ENCODE measurements around the gene IFNG-AS1.

Gene IFNG-AS1

DNA sequence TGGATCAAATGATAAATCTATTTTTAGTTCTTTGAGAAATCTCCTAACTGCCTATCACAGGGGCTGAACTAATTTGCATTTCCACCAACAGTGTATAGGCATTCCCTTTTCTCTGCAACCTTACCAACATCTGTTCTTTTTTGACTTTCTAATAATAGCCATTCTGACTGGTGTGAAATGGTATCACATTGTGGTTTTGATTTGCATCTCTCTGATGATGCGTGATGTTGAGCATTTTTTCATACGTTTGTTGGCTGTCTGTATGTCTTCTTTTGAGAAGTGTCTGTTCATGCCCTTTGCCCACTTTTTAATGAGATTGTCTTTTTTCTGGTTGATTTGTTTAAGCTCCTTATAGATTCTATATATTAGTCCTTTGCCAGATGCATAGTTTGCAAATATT is 67.1 kb downstream of the IFNG-AS1 start:
- no peak overlapping the region for H3K27ac ChIP-seq (ENCODE audit: low read depth, low read length)
- H3K4me1 ChIP-seq (ENCODE audit: control insufficient read depth in 5 of 5, insufficient read depth in 5 of 5, low read length in 5 of 5): no peaks in the 10 kb centered on the region
- no peak overlapping the region for H3K9ac ChIP-seq (ENCODE audit: low read length in 5 of 5)
- H3K4me3 ChIP-seq (ENCODE audit: low read depth in 1 of 5, low read length in 5 of 5): no peak overlapping the region
- no peaks in the 10 kb centered on the region for H3K27me3 ChIP-seq (ENCODE audit: control insufficient read depth in 5 of 5, insufficient read depth in 4 of 5, low read length in 5 of 5)
- H3K9me3 ChIP-seq (ENCODE audit: control insufficient read depth in 5 of 5, low read length in 5 of 5): peaks cover 0 to 8% (median 3%) of the 10 kb centered on the region in 5 donors
- H3K36me3 ChIP-seq (ENCODE audit: control insufficient read depth in 5 of 5, insufficient read depth in 5 of 5, low read length in 5 of 5): no peaks in the 10 kb centered on the region

DNA sequence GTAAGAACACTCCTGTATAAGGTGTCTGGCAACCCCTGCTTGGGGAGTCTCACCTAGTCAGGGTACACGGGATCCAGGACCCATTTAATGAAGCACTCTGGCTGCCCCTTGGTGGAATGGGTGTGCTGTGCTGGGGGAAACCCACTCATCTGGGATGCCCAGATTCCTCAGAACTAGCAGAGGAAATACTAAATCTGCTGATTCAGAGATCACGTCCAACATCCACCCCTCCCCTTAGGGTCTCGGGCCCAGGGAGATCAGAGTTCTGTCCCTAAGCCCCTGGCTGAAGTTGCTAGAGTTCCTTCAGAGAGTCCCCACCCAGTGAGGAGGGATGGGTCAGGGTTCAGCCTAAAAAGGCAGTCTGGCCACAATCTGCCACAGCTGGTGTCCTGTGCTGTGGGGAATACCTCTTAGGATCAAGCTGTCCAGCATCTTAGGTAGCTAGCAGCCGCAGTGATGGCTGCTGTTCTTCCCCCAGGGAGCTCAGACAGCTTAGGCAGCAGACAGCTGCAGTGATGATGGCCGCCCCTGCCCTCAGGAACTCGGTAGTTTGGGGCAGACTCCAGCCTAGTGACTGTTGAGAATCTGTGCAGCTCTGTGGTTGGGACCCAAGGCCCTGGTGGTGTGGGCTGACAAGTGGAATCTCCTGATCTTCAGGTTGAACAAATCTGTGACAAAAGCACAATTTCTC is 74.8 kb downstream of the IFNG-AS1 start:
- no peaks in the 10 kb centered on the region for H3K4me1 ChIP-seq (ENCODE audit: control insufficient read depth in 5 of 5, insufficient read depth in 5 of 5, low read length in 5 of 5)
- H3K9ac ChIP-seq (ENCODE audit: low read length in 5 of 5): no peak overlapping the region
- no peak overlapping the region for H3K4me3 ChIP-seq (ENCODE audit: low read depth in 1 of 5, low read length in 5 of 5)
- no peaks in the 10 kb centered on the region for H3K36me3 ChIP-seq (ENCODE audit: control insufficient read depth in 5 of 5, insufficient read depth in 5 of 5, low read length in 5 of 5)
- no peaks in the 10 kb centered on the region for H3K27me3 ChIP-seq (ENCODE audit: control insufficient read depth in 5 of 5, insufficient read depth in 4 of 5, low read length in 5 of 5)
- peaks cover 0 to 15% (median 8%) of the 10 kb centered on the region in 5 donors for H3K9me3 ChIP-seq (ENCODE audit: control insufficient read depth in 5 of 5, low read length in 5 of 5)
- no peak overlapping the region for H3K27ac ChIP-seq (ENCODE audit: low read depth, low read length)

- no peaks in the 10 kb centered on the region for H3K27me3 ChIP-seq (ENCODE audit: control insufficient read depth in 5 of 5, insufficient read depth in 4 of 5, low read length in 5 of 5)
- H3K27ac ChIP-seq (ENCODE audit: low read depth, low read length): no peak overlapping the region
- peaks cover 0 to 15% (median 8%) of the 10 kb centered on the region in 5 donors for H3K9me3 ChIP-seq (ENCODE audit: control insufficient read depth in 5 of 5, low read length in 5 of 5)
- no peaks in the 10 kb centered on the region for H3K4me1 ChIP-seq (ENCODE audit: control insufficient read depth in 5 of 5, insufficient read depth in 5 of 5, low read length in 5 of 5)
- no peak overlapping the region for H3K4me3 ChIP-seq (ENCODE audit: low read depth in 1 of 5, low read length in 5 of 5)
- H3K36me3 ChIP-seq (ENCODE audit: control insufficient read depth in 5 of 5, insufficient read depth in 5 of 5, low read length in 5 of 5): no peaks in the 10 kb centered on the region
- H3K9ac ChIP-seq (ENCODE audit: low read length in 5 of 5): no peak overlapping the region
These were observed 75.9 kb downstream of the IFNG-AS1 start for GRCh38 chr12:68065163-68065562.

GRCh38 chr12:68065687-68066086 is 76.4 kb downstream of the IFNG-AS1 start:
- H3K27ac ChIP-seq (ENCODE audit: low read depth, low read length): no peak overlapping the region

DNA sequence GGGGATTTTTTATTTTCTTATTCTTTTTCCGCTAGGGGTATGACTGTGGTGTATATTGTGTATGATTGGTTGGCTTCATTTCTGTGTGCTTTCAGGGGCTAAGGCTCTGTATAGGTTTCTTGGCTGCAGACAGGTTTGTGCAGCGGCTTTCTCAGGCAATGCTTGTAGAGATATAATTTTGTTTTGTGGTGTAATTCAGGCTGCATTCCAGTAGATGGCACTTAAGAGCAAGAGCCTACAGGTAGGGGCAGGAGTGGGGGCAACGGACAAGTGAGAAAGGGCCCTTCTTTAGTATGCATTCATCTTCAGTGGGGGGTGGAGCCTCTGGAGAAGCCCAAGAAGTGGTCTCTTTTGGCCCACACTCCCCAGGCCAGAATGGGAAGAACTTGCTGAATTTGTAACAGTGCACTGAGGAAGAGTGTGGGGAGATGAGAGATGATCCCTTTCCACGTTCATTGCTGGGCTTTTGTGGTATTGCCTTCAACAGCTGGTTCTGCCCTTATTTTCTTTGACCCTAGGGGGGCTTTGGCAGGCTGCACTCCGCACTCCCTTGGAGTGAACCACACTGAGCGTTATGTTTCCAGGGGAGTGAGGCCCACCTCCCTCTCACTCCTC is 78.6 kb downstream of the IFNG-AS1 start:
- no peaks in the 10 kb centered on the region for H3K27me3 ChIP-seq (ENCODE audit: control insufficient read depth in 5 of 5, insufficient read depth in 4 of 5, low read length in 5 of 5)
- H3K36me3 ChIP-seq (ENCODE audit: control insufficient read depth in 5 of 5, insufficient read depth in 5 of 5, low read length in 5 of 5): no peaks in the 10 kb centered on the region
- no peak overlapping the region for H3K27ac ChIP-seq (ENCODE audit: low read depth, low read length)
- H3K9me3 ChIP-seq (ENCODE audit: control insufficient read depth in 5 of 5, low read length in 5 of 5): peaks cover 0 to 15% (median 8%) of the 10 kb centered on the region in 5 donors
- H3K4me1 ChIP-seq (ENCODE audit: control insufficient read depth in 5 of 5, insufficient read depth in 5 of 5, low read length in 5 of 5): no peaks in the 10 kb centered on the region
- no peak overlapping the region for H3K9ac ChIP-seq (ENCODE audit: low read length in 5 of 5)
- H3K4me3 ChIP-seq (ENCODE audit: low read depth in 1 of 5, low read length in 5 of 5): no peak overlapping the region

More at GRCh38 chr12:68065687-68066086, 76.4 kb downstream of the IFNG-AS1 start:
- Histone ChIP-seq H3K9me3 (ENCODE audit: control insufficient read depth in 5 of 5, low read length in 5 of 5) (peaks cover 0 to 15% (median 8%) of the 10 kb centered on the region in 5 donors), H3K36me3 (ENCODE audit: control insufficient read depth in 5 of 5, insufficient read depth in 5 of 5, low read length in 5 of 5) (no peaks in the 10 kb centered on the region), H3K9ac (ENCODE audit: low read length in 5 of 5) (no peak overlapping the region), H3K4me3 (ENCODE audit: low read depth in 1 of 5, low read length in 5 of 5) (no peak overlapping the region), H3K4me1 (ENCODE audit: control insufficient read depth in 5 of 5, insufficient read depth in 5 of 5, low read length in 5 of 5) (no peaks in the 10 kb centered on the region), H3K27me3 (ENCODE audit: control insufficient read depth in 5 of 5, insufficient read depth in 4 of 5, low read length in 5 of 5) (no peaks in the 10 kb centered on the region)

DNA sequence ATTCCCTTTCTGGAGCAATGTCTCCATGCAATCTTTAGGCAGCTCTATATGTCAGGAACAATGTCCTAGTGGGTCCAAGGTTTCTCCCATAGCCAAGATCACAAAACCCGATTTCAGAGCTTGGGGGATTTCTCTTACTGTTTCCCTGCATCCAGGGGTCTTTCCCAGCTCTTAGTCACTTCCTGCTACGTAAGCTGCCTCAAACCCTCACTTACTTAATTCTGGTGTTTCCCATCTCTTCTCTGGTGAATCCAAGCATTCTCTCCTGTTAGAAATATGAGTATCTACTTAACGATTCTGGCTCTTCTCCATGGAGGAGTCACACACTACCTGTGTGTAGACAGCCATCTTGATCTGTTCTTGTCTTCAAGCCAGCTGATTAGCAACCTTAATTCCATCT is 80.0 kb downstream of the IFNG-AS1 start:
- no peak overlapping the region for H3K27ac ChIP-seq (ENCODE audit: low read depth, low read length)
- H3K9me3 ChIP-seq (ENCODE audit: control insufficient read depth in 5 of 5, low read length in 5 of 5): peaks cover 0 to 15% (median 8%) of the 10 kb centered on the region in 5 donors
- no peak overlapping the region for H3K9ac ChIP-seq (ENCODE audit: low read length in 5 of 5)
- H3K4me1 ChIP-seq (ENCODE audit: control insufficient read depth in 5 of 5, insufficient read depth in 5 of 5, low read length in 5 of 5): no peaks in the 10 kb centered on the region
- H3K36me3 ChIP-seq (ENCODE audit: control insufficient read depth in 5 of 5, insufficient read depth in 5 of 5, low read length in 5 of 5): no peaks in the 10 kb centered on the region
- no peak overlapping the region for H3K4me3 ChIP-seq (ENCODE audit: low read depth in 1 of 5, low read length in 5 of 5)
- no peaks in the 10 kb centered on the region for H3K27me3 ChIP-seq (ENCODE audit: control insufficient read depth in 5 of 5, insufficient read depth in 4 of 5, low read length in 5 of 5)
